GM21619 (cell line): ENCODE measurements around the gene CPA2.
"Not testable (repeated sequence)": the region's sequence is repeated elsewhere in the genome, so short reads cannot be mapped to it uniquely, and the experiment has no call there.

Source experiments
- ATAC-seq: cut with Tn5 transposase; IDR thresholded peaks from one replicate; pipeline ENCODE4 v1.9.1; 2021; ENCODE audit not compliant: unreplicated experiment

CPA2 gene

DNA sequence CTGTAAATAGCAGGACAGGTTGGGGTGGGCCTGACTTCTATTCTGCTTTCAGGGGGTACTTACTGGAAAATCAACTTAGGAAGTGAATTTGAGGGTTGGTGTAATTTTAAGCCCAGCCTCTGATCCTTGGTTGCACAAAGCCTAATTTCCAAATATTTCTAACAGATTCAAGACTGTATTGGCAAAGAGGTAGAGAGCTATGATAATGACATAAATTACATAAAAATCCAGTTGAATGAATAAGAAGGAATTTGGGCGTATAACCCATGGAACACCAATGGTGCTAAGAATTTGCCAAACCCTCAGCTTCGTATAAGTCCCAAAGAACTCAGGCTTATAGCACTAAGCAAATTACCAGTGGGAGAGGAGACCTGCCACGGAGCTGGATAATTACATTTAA, 38.2 kb downstream of the CPA2 start:
- ATAC-seq = no peak

DNA sequence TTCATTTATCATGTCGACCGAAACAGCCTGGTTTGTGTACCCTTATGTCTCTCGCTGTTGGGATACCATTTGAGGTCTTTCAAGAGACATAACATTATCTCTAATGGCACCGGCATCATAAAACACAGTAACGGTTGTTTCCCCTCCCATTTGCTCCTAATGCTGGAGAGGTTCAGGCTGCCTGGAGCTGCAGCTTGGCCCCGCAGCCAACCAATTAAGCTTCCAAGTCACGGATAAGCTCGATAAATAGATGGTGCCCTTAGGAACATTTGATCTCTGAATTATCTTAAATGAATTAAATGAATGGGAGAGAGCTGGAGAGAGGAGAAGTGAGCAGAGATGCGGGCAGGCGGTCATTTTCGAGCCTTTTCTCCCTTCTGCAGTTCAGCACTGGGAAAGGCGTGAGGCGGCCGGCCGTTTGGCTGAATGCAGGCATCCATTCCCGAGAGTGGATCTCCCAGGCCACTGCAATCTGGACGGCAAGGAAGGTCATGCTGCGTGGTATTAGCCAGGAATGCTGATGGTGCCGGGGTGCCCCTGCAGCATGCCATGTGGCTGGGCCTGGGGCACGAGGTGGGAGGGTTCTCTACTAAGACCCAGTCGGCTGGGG, 38.9 kb downstream of the CPA2 start:
- no peak for ATAC-seq

DNA sequence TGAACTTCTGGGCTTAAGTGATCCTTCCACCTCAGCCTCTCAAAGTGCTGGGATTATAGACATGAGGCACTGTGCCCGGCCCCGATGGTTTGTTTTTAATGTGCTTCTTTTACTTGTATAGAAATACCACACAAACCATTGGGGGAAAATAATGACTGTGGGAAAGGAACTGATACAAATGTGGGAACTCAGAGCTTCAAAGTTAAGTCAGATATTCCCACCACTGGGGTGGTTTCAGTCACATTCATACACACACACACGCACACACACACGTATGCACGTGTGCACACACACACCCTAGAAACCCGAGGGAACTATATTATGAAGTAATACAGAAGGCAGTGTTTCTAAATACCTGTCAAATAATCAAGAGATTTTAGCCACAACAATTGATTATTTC, 43.3 kb downstream of the CPA2 start:
- no peak for ATAC-seq

DNA sequence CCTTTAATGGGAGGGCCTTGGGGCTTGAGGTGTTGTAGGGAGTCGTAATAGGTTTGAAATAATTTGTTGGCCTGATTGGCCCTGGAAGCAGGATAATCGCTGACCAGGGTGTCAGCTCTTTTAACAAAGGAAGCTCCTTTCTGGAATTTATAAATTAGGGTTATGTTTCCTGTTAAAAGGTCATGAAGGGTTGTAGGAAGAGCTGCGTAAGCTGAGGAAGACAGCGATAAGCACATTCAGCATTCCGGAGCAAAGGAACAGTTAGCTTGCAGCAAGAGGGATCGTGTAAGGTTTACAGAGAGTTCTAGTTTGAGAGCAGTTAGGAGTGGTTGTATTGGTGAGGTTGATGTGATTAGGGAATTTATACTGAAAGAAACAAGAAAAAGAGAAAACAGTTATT, 47.6 kb downstream of the CPA2 start:
- no peak for ATAC-seq

DNA sequence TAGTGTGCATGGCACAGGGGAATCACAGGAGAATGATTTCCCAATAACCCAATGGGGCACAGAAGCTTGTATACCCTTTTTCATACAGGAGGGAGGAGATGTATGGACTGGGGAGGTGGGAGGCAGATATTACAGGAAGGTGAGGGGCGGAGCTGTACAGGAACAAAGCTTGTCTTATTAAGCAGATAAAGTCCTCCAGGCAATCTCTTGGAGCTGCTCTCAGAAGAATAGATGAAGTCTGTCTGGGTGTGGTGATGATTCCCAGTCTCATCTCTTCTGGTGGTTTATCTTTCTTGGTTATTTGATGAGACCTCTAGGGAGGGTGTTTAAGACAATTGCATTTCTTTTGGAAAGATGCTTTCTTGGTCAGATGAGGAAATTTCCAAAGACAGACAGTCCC, 52.9 kb downstream of the CPA2 start:
- ATAC-seq = no peak

DNA sequence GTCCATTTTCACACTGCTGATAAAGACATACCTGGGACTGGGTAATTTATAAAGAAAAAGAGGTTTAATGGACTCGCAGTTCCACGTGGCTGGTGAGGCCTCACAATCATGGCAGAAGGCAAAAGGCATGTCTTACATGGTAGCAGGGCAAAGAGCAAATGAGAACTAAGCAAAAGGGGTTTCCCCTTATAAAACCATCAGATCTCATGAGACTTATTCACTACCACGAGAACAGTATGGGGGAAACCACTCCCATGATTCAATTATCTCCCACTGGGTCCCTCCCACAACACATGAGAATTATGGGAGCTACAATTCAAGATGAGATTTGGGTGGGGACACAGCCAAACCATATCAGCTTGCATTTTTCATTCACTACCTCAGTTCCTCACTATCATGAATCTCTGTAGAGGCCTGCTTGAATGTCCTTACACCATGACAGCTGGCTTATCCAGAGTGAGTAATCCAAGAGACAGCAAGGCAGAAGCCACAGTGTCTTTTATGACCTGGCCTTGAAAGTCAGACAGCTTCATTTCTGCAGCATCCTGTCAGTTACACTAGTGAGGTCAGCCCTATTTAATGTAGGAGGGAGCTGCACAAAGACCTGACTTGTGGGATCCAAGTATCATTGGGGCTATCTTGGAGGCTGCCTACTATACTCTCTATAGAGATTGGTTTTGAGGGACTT, 55.0 kb downstream of the CPA2 start:
- not testable (repeated sequence) for ATAC-seq

DNA sequence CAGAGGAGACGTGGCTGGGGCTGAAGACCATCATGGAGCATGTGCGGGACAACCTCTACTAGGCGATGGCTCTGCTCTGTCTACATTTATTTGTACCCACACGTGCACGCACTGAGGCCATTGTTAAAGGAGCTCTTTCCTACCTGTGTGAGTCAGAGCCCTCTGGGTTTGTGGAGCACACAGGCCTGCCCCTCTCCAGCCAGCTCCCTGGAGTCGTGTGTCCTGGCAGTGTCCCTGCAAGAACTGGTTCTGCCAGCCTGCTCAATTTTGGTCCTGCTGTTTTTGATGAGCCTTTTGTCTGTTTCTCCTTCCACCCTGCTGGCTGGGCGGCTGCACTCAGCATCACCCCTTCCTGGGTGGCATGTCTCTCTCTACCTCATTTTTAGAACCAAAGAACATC, 56.0 kb downstream of the CPA2 start:
- no peak for ATAC-seq

DNA sequence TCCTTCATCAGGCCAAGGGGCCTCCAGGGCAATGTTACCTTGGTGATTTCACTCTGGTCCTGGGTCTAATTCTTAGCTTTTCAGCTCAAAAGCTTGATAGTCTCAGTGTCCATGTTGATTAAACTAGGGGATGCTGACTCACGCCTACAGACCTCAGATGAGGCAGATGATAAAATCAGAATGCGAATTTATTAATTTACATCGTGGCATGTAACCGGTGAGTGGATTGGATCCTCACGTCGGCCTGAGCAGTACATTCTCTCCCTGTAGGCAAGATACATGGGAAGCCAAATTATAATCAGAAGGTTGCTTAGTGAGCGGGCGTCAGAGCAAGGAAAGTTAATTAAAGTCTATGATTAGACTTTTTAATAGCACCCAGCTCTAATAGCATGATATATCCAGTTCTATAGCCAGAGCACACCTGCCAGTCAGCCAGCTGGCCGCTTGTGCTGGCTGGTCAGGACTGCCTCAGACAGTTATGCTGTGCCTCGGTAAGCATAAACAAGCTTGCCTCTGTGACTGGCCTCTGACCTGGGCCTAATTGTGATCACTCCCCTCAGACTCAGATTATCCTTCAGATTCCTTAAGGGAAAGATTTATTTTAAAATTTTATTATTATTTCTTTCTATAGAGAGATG, 57.8 kb downstream of the CPA2 start:
- no peak for ATAC-seq

DNA sequence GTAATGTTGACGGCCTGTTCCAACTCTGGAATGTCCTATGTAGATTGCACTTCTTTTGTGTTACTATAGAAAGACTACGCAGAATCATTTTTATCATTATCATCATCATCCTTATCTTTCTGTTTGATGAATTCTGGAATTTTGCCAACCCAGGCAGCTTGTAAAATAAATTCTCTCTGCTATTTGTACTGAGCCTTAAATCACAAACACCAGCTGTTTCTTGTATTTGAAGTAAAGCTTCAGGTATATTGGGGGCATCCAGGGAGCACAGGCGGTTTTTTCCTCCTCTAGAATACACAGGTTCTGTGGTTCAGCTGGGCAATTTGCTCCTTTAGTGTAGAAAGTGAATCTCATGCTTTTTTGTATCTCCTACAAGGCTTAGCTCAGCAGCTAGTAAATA, 63.0 kb downstream of the CPA2 start:
- ATAC-seq = no peak

DNA sequence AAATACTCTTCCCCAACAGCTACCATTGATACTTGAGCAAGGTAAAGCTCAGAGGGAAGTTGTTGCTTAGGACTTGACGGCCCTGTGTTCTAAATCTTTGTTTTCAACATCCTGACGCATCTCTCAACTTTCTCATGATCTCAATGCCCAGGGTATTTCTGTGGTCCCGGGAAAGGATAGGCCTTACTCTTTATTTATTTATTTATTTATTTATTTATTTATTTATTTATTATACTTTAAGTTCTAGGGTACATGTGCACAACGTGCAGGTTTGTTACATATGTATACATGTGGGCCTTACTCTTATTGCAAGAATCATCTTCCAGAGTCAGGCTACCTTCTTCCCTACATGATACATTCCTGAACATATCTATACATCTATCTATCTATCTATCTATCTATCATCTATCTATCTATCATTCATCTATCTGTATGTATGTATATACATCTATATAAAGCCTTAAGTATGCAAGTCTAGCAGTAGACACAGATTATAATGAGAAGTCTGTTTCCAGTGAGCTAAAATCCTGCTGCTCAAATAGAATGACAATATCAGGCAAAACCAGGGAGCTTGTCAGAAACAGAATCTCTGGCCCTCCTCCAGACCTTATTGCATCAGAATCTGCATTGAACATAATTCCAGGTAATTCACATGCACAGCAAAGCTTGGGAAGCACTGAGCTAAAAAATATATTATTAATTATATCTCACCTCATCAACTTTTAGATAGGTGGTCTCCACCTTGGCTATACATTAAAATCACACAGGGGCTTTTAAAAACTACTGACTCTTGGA, 65.8 kb downstream of the CPA2 start:
- no peak for ATAC-seq

DNA sequence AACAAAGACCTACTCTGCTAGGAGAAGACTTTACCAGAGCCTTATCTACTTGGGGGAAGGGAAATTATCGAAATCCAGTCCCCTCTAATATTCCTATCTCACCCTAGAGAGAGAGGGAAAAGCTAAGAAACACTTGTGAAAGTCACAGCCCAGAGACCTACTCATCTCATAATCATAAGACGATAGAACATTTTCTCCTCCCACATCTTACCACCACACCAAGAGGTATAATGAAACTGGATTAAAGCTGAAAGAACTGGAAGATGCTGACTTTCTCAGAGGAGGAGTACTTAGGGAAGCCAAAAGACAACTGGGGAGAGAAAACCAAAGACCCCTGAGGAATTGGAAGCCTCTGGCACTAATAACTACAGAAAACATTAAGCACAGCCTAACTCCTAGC, 67.2 kb downstream of the CPA2 start:
- ATAC-seq = no peak

DNA sequence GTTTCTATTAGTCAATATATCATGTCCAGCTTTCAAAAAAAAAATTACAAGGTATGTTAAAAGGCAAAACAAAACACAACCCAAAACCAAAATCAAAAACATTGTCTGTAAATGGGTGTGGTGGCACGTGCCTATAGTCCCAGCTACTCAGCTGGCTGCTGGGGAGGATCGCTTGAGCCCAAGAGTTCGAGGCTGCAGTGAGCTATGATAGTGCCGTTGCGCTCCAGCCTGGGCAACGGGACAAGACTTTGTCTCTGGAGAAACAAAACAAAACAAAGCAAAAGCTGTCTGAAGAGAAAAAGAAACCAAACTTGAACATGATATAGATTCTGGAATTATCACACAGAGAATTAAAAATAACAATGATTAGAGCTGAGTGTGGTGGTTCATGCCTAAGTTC, 67.6 kb downstream of the CPA2 start:
- ATAC-seq = no peak

DNA sequence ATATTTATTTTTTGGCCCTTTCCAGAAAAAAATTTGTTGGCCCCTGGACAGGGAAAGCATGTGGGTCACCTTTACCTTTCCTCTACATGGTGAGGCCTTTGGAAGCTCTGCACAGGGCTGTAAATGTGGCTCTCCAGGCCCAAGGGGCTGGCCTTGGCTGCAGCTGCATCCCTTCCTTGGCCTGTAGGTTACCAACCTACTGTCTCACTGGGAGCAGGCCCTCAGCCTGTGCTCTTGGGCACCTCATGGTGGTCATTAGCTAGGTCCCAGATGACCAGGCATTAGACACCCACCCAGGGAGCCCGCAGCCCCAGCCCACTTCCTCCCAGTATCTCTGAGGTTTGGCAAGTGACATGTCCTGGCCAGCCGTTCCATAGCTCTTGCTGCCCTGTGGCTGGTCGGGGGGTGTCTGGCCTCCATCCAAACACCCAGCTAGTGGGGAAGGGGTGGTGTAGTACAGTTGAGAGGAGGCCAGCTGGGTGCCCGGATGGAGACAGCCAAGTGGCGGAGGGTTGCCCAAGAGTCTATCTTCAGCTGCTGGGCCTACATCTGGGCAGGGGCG, 70.8 kb downstream of the CPA2 start:
- ATAC-seq = no peak

DNA sequence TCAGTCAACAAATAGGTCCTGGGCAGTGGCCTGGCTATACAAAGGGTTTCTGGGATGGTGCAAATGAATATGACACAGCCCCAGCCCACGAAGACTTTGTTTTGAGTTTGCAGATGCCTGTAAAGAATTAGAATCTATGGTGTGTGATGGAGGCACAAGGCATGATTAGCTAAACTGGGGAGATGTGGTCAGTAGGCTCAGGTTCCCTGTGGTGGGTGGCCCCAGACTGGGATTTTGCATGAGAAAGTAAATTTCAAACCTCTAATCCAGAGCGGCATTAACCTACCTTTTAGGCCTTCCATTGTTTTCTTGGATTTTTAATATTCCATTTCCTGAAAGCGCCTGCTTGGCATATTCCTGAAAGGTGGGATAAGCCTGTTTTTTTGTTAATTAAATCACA, 71.6 kb downstream of the CPA2 start:
- ATAC-seq = no peak
